Activated naive CD4-positive, alpha-beta T cell treated with anti-CD3 and anti-CD28 coated beads for 36 hours (primary cell): ENCODE data around the gene RCBTB1. TPM values are rescaled to one million over a fixed set of nuclear protein-coding genes. Genes with fewer than 3 reads are reported as not detected.
"Not testable (repeated sequence)": the region's sequence is repeated elsewhere in the genome, so short reads cannot be mapped to it uniquely, and the experiment has no call there.

Experiments used
- CTCF ChIA-PET: fragments of 350-600 bp; sonication (Branson Sonifier 250); formaldehyde crosslinking; loops from one replicate; lab custom pipeline; 2021; ENCODE audit warnings: antibody characterized with exemption; lab: Charles Lee
- DNase-seq: peaks from one replicate; pipeline ENCODE4 v3.0.0-alpha.2; 2020
- H3K27ac Mint-ChIP-seq: one replicate; pipeline ENCODE4 v1.8.0; 2021; ENCODE audit warnings: mild to moderate bottlenecking, mixed read lengths
- H3K27me3 Mint-ChIP-seq: one replicate; pipeline ENCODE4 v1.8.0; 2021; ENCODE audit warnings: low read depth, mixed read lengths
- H3K36me3 Mint-ChIP-seq: one replicate; pipeline ENCODE4 v1.8.0; 2021; ENCODE audit warnings: low read depth, mixed read lengths
- H3K4me1 Mint-ChIP-seq: one replicate; pipeline ENCODE4 v1.8.0; 2021; ENCODE audit warnings: low read depth, mixed read lengths
- H3K4me3 Mint-ChIP-seq: one replicate; pipeline ENCODE4 v1.8.0; 2021; ENCODE audit warnings: mild to moderate bottlenecking, moderate library complexity, mixed read lengths
- H3K9me3 Mint-ChIP-seq: one replicate; pipeline ENCODE4 v1.8.0; 2021; ENCODE audit warnings: mixed read lengths
- intact Hi-C: fragments of 100-400 bp; cut with micrococcal nuclease; formaldehyde crosslinking; loops from one replicate; pipeline ENCODE4 v1.15.1; 2023
- total RNA-seq, 2 experiments: library from RNA; stranded (reverse); gene quantifications; one replicate each; pipeline ENCODE4 v1.2.3, GENCODE V29; 2021

RCBTB1 gene
- total RNA-seq, 2 experiments from 2014 or later, result 17.8 to 19.2 TPM

DNA sequence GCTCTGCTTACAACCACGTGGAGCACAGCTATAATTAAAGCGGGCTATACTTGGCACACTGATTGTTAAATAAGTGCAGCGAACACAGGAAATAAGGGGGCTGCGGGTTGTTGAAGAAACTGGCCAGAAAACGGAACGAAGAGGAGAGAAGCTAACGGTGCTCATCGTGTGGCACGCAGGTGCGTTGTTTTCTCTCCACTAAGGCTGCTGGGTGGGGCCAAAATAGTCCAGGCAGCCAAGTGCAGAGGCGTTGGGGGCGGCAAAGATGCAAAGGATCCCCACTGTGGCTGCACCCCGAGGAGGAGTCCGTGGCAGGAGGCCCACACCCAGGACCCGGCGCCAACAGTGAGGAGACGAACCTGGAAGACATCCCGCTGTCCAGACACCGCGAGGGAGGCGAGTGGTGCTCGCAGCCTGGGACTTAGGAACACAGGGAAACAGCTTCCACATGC lies 34.8 kb upstream of the RCBTB1 start:
- intact Hi-C loops, result no loop called here
- CTCF ChIA-PET, result no interaction called here
- Mint-ChIP-seq H3K4me3 (no peak overlapping the region), H3K27me3 (peaks cover 4% of the 10 kb centered on the region), H3K27ac (no peak overlapping the region), H3K4me1 (peaks cover 3% of the 10 kb centered on the region), H3K36me3 (no peaks in the 10 kb centered on the region), H3K9me3 (no peaks in the 10 kb centered on the region)
- peak; percentile 14 for DNase-seq

DNA sequence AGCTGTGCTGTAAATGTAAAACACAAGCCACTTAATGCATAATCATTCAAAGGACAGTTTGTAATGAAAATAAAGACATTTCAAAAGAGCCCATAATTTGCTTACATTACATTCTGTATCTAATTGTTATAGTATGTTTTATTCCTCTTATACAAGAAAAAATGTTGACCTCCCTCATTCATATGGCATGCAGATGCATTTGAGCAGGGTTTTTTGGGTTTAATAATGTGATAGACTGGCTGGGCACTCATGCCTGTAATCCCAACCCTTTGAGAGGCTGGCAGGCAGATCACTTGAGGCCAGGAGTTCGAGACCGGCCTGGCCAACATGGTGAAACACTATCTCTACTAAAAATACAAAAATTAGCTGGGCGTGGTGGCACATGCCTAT lies 31.3 kb upstream of the RCBTB1 start:
- Mint-ChIP-seq H3K4me1 (peaks cover 3% of the 10 kb centered on the region), H3K27ac (no peak overlapping the region), H3K27me3 (peaks cover 4% of the 10 kb centered on the region), H3K9me3 (peaks cover 5% of the 10 kb centered on the region), H3K4me3 (no peak overlapping the region), H3K36me3 (no peaks in the 10 kb centered on the region)
- intact Hi-C loops, result no loop called here
- CTCF ChIA-PET, result no interaction called here
- no peak for DNase-seq

DNA sequence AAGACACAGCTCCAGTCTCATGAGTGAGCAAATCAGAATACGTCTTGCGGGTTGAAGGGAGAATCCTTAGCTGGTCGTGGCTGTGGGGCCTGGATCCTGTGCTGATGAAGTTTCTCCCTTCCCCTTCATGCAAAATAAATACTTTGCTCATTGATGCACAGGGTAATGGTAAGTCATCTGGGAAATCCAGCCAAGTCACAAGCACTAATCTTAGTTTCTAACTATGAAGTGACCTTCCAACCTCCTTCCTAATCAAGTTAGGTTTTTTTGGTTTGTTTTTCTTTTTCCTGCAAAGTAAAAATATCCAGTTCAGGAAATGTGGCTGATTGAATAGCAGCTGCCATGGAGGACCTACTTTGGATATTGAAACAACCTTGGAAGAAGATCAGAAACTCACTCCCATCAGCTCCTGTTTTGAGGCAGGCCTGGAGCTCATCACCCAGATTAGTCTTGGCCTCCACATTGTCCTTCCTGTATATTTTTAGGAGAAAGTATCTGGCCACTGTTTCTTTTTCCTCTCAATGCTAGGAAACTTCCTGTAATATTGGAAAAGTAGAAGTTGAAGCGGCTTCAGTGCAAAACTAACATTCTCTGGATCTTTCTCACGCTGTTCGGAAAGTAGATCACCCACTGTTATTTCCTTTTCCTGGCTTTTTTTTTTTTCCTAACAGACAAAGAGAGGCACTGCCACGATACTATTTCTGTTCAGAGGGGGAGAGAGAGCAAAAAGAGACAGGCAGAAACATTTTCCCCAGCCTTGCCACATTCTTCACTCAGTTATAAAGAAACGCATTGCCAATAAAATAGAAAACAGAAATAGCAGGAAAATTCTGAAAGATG lies 30.7 kb upstream of the RCBTB1 start:
- intact Hi-C loops, result no loop called here
- Mint-ChIP-seq H3K27me3 (peaks cover 4% of the 10 kb centered on the region), H3K9me3 (peaks cover 9% of the 10 kb centered on the region), H3K4me1 (peaks cover 3% of the 10 kb centered on the region), H3K4me3 (no peak overlapping the region), H3K27ac (no peak overlapping the region), H3K36me3 (no peaks in the 10 kb centered on the region)
- CTCF ChIA-PET, result interaction anchor here (0.8 kb wide), 1 partner anchor 281 kb away, joined by 3 read pairs; no protein-coding TSS in a partner anchor
- DNase-seq, result no peak

DNA sequence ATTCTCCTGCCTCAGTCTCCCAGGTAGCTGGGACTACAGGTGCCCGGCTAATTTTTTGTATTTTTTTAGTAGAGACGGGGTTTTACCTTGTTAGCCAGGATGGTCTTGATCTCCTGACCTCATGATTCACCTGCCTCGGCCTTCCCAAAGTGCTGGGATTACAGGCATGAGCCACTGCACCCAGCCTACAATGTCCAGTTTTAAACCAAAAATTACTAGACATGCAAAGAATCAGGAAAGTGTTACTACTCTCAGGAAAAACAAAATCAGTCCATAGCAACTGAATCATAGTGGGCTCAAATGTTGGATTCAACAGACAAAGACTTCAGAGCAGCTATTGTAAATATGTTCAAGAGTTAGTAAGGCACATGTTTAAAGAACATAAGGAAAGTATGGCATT lies 26.7 kb upstream of the RCBTB1 start:
- CTCF ChIA-PET, result interaction anchor here (0.6 to 1.0 kb wide), 4 partner anchors 12 to 313 kb away, joined by 3 to 5 read pairs (median 4); no protein-coding TSS in a partner anchor
- H3K36me3 Mint-ChIP-seq, H3K4me1 Mint-ChIP-seq, H3K27ac Mint-ChIP-seq, H3K9me3 Mint-ChIP-seq, H3K4me3 Mint-ChIP-seq, H3K27me3 Mint-ChIP-seq, intact Hi-C loops, DNase-seq: not testable (repeated sequence)

DNA sequence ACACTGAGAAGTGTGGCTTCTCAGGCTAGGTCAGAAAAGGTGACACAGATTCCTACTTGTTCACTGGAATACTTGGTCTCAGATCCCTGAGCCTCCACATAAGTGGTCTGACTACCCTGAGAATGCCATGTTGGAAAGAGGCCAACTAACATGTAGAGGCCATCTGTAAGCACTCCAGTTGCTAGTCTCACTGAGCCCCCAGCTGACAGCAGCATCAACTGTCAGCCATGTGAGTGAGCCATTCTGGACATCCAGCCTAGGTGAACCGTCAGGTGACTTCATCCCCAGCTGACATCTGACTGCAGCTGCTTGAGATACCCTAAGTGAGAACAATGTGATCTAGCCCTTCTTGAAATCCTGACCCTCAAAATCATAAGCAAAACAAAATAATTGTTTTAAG lies 24.8 kb upstream of the RCBTB1 start:
- H3K27ac Mint-ChIP-seq, result no peak overlapping the region
- DNase-seq, result no peak
- no peak overlapping the region for H3K4me3 Mint-ChIP-seq
- H3K36me3 Mint-ChIP-seq, result no peaks in the 10 kb centered on the region
- intact Hi-C loops, result no loop called here
- CTCF ChIA-PET, result no interaction called here
- H3K9me3 Mint-ChIP-seq, result peaks cover 9% of the 10 kb centered on the region
- peaks cover 2% of the 10 kb centered on the region for H3K4me1 Mint-ChIP-seq
- no peaks in the 10 kb centered on the region for H3K27me3 Mint-ChIP-seq

DNA sequence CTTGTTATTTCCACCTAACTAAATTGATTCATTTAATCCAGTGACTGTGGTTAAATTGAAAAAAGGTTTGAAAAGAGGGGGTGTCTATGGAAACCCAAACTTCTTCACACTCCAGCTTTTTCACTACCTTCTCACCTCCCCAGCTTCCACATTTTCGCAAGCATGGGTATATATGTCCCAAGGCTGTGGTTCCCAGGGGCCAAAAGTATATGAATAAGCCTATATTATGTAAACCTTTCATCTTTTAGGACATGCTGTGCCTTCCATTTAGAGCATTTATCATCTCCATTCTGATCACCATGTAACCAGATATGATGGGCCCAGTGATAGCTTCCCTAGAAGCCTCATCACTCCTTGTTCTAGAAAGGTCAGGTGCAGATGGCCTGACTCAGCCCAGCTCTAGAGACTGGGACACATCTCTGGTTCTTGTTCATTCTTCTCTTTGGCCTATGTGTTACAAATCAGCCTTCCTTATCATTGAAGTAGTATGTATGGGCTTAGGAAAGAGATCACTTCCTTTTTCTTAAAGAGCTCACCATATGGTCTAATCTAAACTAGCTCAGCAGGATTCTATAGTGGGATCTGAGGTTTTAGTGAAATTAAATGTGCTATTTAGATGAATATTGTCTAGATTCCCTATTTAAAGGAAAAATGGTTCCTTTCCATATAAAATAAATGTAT lies 23.4 kb upstream of the RCBTB1 start:
- no peaks in the 10 kb centered on the region for H3K27me3 Mint-ChIP-seq
- intact Hi-C loops, result loop anchor here (5.0 kb wide), 2 partner anchors 239 to 1011 kb away; no protein-coding TSS in a partner anchor
- no peaks in the 10 kb centered on the region for H3K36me3 Mint-ChIP-seq
- peaks cover 9% of the 10 kb centered on the region for H3K9me3 Mint-ChIP-seq
- peaks cover 2% of the 10 kb centered on the region for H3K4me1 Mint-ChIP-seq
- no peak for DNase-seq
- H3K4me3 Mint-ChIP-seq, result no peak overlapping the region
- CTCF ChIA-PET, result interaction anchor here (0.6 to 2.2 kb wide), 9 partner anchors 9 to 360 kb away, joined by 3 to 7 read pairs (median 4); partner anchors contain the start of gene RCBTB1
- H3K27ac Mint-ChIP-seq, result no peak overlapping the region

DNA sequence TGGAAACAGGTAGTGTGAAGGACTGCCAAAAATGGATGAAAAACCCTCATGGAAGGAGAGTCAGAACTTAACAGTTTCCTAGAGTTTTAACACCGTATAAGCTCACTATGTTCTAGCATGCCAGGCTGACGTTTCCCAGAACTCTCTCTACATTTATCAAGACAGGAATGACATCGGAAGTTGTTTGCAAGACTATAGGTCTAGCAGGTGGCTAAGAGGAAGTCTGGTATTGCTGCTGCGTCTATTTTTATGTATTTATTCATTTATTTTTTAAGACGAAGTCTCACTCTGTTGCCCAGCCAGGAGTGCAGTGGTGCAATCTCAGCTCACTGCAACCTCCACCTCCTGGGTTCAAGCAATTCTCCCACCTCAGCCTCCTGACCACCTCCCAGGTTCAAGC lies 22.4 kb upstream of the RCBTB1 start:
- peaks cover 9% of the 10 kb centered on the region for H3K9me3 Mint-ChIP-seq
- CTCF ChIA-PET, result interaction anchor here (0.6 to 2.5 kb wide), 10 partner anchors 22 to 327 kb away, joined by 3 to 31 read pairs (median 4); partner anchors contain the start of gene RCBTB1
- H3K27me3 Mint-ChIP-seq, result no peaks in the 10 kb centered on the region
- no peak overlapping the region for H3K4me3 Mint-ChIP-seq
- H3K36me3 Mint-ChIP-seq, result no peaks in the 10 kb centered on the region
- intact Hi-C loops, result loop anchor here (1.0 to 5.0 kb wide), 6 partner anchors 163 to 1010 kb away; partner anchors contain the start of genes CAB39L and SETDB2
- peaks cover 2% of the 10 kb centered on the region for H3K4me1 Mint-ChIP-seq
- no peak for DNase-seq
- H3K27ac Mint-ChIP-seq, result no peak overlapping the region

DNA sequence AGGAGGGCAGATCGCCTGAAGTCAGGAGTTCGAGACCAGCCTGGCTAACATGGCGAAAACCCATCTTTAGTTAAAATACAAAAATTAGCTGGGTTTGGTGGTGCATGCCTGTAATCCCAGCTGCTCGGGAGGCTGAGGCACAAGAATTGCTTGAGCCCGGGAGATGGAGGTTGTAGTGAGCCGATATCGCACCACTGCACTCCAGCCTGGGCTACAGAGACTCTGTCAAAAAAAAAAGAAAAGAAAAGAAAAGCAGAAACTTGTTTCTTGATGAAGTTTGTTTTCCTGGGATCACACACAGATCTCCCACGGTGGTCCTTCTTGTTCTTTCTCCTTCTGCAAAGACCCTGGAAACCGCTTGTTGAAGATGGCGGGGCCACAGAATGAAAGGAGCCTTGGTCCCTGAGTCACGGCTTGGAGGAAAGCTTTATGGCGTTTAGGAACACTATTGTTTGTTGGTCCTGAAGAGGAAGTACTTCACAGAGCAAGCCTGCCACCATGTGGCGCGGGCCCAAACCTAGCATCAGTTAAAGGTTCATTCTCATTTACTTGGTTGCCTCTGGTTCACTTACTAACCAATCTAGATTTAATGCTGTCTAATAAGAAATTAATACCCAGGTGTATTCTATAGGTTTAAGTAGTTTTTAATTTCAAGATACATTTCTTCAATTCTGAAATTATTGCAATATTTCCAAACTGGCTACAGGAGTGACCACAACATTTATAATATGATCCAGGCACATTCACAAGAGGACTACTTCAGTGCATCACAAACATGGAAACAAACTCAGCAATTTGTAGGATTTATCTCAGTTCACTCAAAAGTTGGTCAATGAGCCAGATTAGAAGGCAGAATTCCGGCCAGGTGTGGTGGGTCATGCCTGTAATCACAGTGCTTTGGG lies 21.6 kb upstream of the RCBTB1 start:
- Mint-ChIP-seq H3K36me3 (no peaks in the 10 kb centered on the region), H3K4me1 (peaks cover 2% of the 10 kb centered on the region), H3K27ac (peak overlapping the region; percentile 56), H3K4me3 (peak overlapping the region; percentile 75), H3K27me3 (no peaks in the 10 kb centered on the region), H3K9me3 (peaks cover 4% of the 10 kb centered on the region)
- DNase-seq, result peak; percentile 92
- intact Hi-C loops, result loop anchor here (1.0 to 5.0 kb wide), 6 partner anchors 163 to 1010 kb away; partner anchors contain the start of genes CAB39L and SETDB2
- CTCF ChIA-PET, result interaction anchor here (0.6 to 2.5 kb wide), 27 partner anchors 11 to 707 kb away, joined by 3 to 31 read pairs (median 4); partner anchors contain the start of genes CDADC1 and RCBTB1

DNA sequence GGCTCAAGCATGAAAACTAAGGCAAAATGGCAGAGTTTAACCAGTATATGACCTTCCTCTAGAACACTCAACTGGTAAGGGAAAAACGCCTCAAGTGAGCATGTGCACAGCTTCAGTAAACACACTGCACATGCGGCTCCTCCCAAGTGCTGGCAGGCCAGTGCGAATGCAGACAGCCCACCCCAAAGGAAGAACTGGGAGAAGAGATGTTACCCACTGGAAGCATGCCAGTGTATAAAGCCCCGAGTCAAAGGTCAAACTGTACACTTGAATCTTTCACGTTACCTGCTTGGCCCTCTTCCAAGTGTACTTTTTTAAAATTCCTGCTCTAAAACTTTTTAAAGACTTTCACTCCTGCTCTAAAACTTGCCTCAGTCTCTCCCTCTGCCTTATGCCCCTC lies 19.2 kb upstream of the RCBTB1 start:
- Mint-ChIP-seq H3K9me3 (no peaks in the 10 kb centered on the region), H3K4me1 (peaks cover 2% of the 10 kb centered on the region), H3K4me3 (no peak overlapping the region), H3K27ac (no peak overlapping the region), H3K36me3 (no peaks in the 10 kb centered on the region), H3K27me3 (no peaks in the 10 kb centered on the region)
- intact Hi-C loops, result no loop called here
- DNase-seq, result no peak
- CTCF ChIA-PET, result interaction anchor here (0.7 kb wide), 1 partner anchor 304 kb away, joined by 3 read pairs; no protein-coding TSS in a partner anchor

DNA sequence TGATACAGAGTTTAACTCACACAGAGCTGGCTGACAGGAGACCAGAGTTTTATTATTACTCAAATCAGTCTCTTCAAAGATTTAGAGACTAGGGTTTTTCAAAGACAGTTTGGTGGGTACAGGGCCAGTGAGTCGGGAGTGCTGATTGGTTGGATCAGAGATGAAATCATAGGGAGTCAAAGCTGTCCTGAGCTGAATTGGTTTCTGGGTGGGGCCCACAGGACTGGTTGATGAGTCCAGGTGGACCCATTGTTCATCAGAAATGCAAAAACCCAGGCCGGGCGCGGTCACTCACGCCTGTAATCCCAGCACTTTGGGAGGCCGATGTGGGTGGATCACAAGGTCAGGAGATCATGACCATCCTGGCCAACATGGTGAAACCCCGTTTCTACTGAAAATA lies 17.3 kb upstream of the RCBTB1 start:
- H3K27ac Mint-ChIP-seq, H3K36me3 Mint-ChIP-seq, H3K4me1 Mint-ChIP-seq, intact Hi-C loops, H3K9me3 Mint-ChIP-seq, H3K4me3 Mint-ChIP-seq, H3K27me3 Mint-ChIP-seq: not testable (repeated sequence)
- DNase-seq, result peak; percentile 8
- CTCF ChIA-PET, result interaction anchor here (0.6 to 1.2 kb wide), 3 partner anchors 32 to 301 kb away, joined by 3 to 8 read pairs (median 3); no protein-coding TSS in a partner anchor

DNA sequence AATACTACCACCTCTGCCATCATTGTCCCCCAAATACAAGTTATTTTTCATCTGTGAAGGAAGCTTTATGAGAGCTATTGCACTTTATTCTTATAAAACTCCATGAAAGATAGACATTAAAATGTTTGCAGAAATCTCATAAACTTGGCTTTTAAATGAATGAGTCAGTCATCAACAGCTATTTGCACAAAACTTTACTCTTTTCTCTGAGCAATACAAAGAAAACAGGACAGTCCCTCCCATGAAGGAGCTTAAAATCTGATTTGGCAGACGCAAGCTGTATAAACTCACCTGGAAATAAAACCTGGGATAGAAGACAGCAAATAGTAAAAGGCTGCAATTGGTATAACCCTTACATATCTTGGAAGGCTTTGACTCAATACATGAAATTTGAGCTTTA lies 16.6 kb upstream of the RCBTB1 start:
- Mint-ChIP-seq H3K4me1 (peaks cover 2% of the 10 kb centered on the region), H3K9me3 (no peaks in the 10 kb centered on the region), H3K27me3 (no peaks in the 10 kb centered on the region), H3K36me3 (no peaks in the 10 kb centered on the region), H3K4me3 (no peak overlapping the region), H3K27ac (no peak overlapping the region)
- CTCF ChIA-PET, result interaction anchor here (0.6 to 1.2 kb wide), 3 partner anchors 32 to 300 kb away, joined by 3 to 8 read pairs (median 3); no protein-coding TSS in a partner anchor
- DNase-seq, result no peak
- intact Hi-C loops, result no loop called here
